ENCODE data around the gene ROMO1. TPM values are rescaled to one million over a fixed set of nuclear protein-coding genes. Genes with fewer than 3 reads are reported as not detected.
A peak's percentile ranks its signal among the peaks of the same experiment; 100 is the strongest.

ROMO1 gene
- 198 TPM for polyA plus RNA-seq (2013, experiment 1 of 2)
- 183 TPM for polyA plus RNA-seq (2013, experiment 2 of 2)

- peaks cover 41% of the 10 kb centered on the region for H3K36me3 ChIP-seq (ENCODE audit: insufficient read depth, low read length)
- H3K4me1 ChIP-seq (ENCODE audit: insufficient read depth, low read length): peaks cover 8% of the 10 kb centered on the region; the same call in 1 of the 2 replicates
- peak within 1 kb of the TSS; percentile 92 for H3K27ac ChIP-seq (ENCODE audit: low read depth, low read length)
- H3K9me3 ChIP-seq (ENCODE audit: insufficient read depth, low read depth, low read length): no peaks in the 10 kb centered on the region
- WGBS: under 1% methylated on average over 81 of the region's 81 CpGs
- H3K27me3 ChIP-seq (ENCODE audit: insufficient read depth, low read length): no peaks in the 10 kb centered on the region
- H3K4me3 ChIP-seq (ENCODE audit: low read length): peak within 1 kb of the TSS; percentile 93
- H3K9ac ChIP-seq (ENCODE audit: low read depth, low read length): peak within 1 kb of the TSS; percentile 95
Observed at GRCh38 chr20:35699127-35699956, at the start of gene ROMO1, which contains the start of gene NFS1. Gene ROMO1, plus strand, starts transcription at chr20:35699405. Its CDS starts 228 bp downstream, at chr20:35699633. Gene NFS1, minus strand, starts transcription at chr20:35699352. Its CDS starts 64 bp downstream, at chr20:35699288.

GRCh38 chr20:35650632-35651031 is 48.6 kb upstream of the ROMO1 start:
- 100% methylated on average over 1 of the region's 3 CpGs for WGBS
- peaks cover 57% of the 10 kb centered on the region for H3K36me3 ChIP-seq (ENCODE audit: insufficient read depth, low read length)
- H3K27ac ChIP-seq (ENCODE audit: low read depth, low read length): no peak overlapping the region
- no peaks in the 10 kb centered on the region for H3K9me3 ChIP-seq (ENCODE audit: insufficient read depth, low read depth, low read length)
- H3K27me3 ChIP-seq (ENCODE audit: insufficient read depth, low read length): no peaks in the 10 kb centered on the region
- no peaks in the 10 kb centered on the region for H3K4me1 ChIP-seq (ENCODE audit: insufficient read depth, low read length)
- H3K4me3 ChIP-seq (ENCODE audit: low read length): no peak overlapping the region
- H3K9ac ChIP-seq (ENCODE audit: low read depth, low read length): no peak overlapping the region

- Histone ChIP-seq H3K27me3 (ENCODE audit: insufficient read depth, low read length) (no peaks in the 10 kb centered on the region), H3K4me1 (ENCODE audit: insufficient read depth, low read length) (no peaks in the 10 kb centered on the region), H3K36me3 (ENCODE audit: insufficient read depth, low read length) (peaks cover 70% of the 10 kb centered on the region), H3K4me3 (ENCODE audit: low read length) (no peak overlapping the region), H3K9ac (ENCODE audit: low read depth, low read length) (no peak overlapping the region), H3K27ac (ENCODE audit: low read depth, low read length) (no peak overlapping the region), H3K9me3 (ENCODE audit: insufficient read depth, low read depth, low read length) (no peaks in the 10 kb centered on the region)
Observed at GRCh38 chr20:35651958-35652357, 47.2 kb upstream of the ROMO1 start.

- Histone ChIP-seq H3K9ac (ENCODE audit: low read depth, low read length) (no peak overlapping the region), H3K4me1 (ENCODE audit: insufficient read depth, low read length) (no peaks in the 10 kb centered on the region), H3K27ac (ENCODE audit: low read depth, low read length) (no peak overlapping the region), H3K9me3 (ENCODE audit: insufficient read depth, low read depth, low read length) (no peaks in the 10 kb centered on the region), H3K36me3 (ENCODE audit: insufficient read depth, low read length) (peaks cover 74% of the 10 kb centered on the region), H3K27me3 (ENCODE audit: insufficient read depth, low read length) (no peaks in the 10 kb centered on the region), H3K4me3 (ENCODE audit: low read length) (no peak overlapping the region)
- WGBS: 96% methylated on average over 13 of the region's 13 CpGs
Observed at GRCh38 chr20:35652641-35653429, 46.4 kb upstream of the ROMO1 start.

GRCh38 chr20:35653430-35653734 is 45.8 kb upstream of the ROMO1 start:
- H3K36me3 ChIP-seq (ENCODE audit: insufficient read depth, low read length): peaks cover 74% of the 10 kb centered on the region
- H3K27ac ChIP-seq (ENCODE audit: low read depth, low read length): no peak overlapping the region
- no peak overlapping the region for H3K4me3 ChIP-seq (ENCODE audit: low read length)
- no peaks in the 10 kb centered on the region for H3K9me3 ChIP-seq (ENCODE audit: insufficient read depth, low read depth, low read length)
- H3K9ac ChIP-seq (ENCODE audit: low read depth, low read length): no peak overlapping the region
- H3K27me3 ChIP-seq (ENCODE audit: insufficient read depth, low read length): no peaks in the 10 kb centered on the region
- WGBS: 97% methylated on average over 3 of the region's 3 CpGs
- no peaks in the 10 kb centered on the region for H3K4me1 ChIP-seq (ENCODE audit: insufficient read depth, low read length)

- Histone ChIP-seq H3K9me3 (ENCODE audit: insufficient read depth, low read depth, low read length) (no peaks in the 10 kb centered on the region), H3K4me3 (ENCODE audit: low read length) (no peak overlapping the region), H3K4me1 (ENCODE audit: insufficient read depth, low read length) (no peaks in the 10 kb centered on the region), H3K36me3 (ENCODE audit: insufficient read depth, low read length) (peaks cover 74% of the 10 kb centered on the region), H3K27me3 (ENCODE audit: insufficient read depth, low read length) (no peaks in the 10 kb centered on the region), H3K27ac (ENCODE audit: low read depth, low read length) (no peak overlapping the region), H3K9ac (ENCODE audit: low read depth, low read length) (no peak overlapping the region)
- 94% methylated on average over 4 of the region's 4 CpGs for WGBS
Observed at GRCh38 chr20:35653893-35654292, 45.3 kb upstream of the ROMO1 start.

- no peak overlapping the region for H3K9ac ChIP-seq (ENCODE audit: low read depth, low read length)
- H3K27me3 ChIP-seq (ENCODE audit: insufficient read depth, low read length): no peaks in the 10 kb centered on the region
- WGBS: 95% methylated on average over 9 of the region's 9 CpGs
- peaks cover 74% of the 10 kb centered on the region for H3K36me3 ChIP-seq (ENCODE audit: insufficient read depth, low read length)
- H3K4me1 ChIP-seq (ENCODE audit: insufficient read depth, low read length): no peaks in the 10 kb centered on the region
- no peak overlapping the region for H3K27ac ChIP-seq (ENCODE audit: low read depth, low read length)
- H3K9me3 ChIP-seq (ENCODE audit: insufficient read depth, low read depth, low read length): no peaks in the 10 kb centered on the region
- H3K4me3 ChIP-seq (ENCODE audit: low read length): no peak overlapping the region
Observed at GRCh38 chr20:35654415-35654814, 44.8 kb upstream of the ROMO1 start.

- Histone ChIP-seq H3K4me3 (ENCODE audit: low read length) (no peak overlapping the region), H3K27me3 (ENCODE audit: insufficient read depth, low read length) (no peaks in the 10 kb centered on the region), H3K27ac (ENCODE audit: low read depth, low read length) (no peak overlapping the region), H3K36me3 (ENCODE audit: insufficient read depth, low read length) (peaks cover 50% of the 10 kb centered on the region), H3K4me1 (ENCODE audit: insufficient read depth, low read length) (peaks cover 18% of the 10 kb centered on the region), H3K9ac (ENCODE audit: low read depth, low read length) (no peak overlapping the region), H3K9me3 (ENCODE audit: insufficient read depth, low read depth, low read length) (no peaks in the 10 kb centered on the region)
- 100% methylated on average over 1 of the region's 1 CpG for WGBS
Observed at GRCh38 chr20:35657271-35657670, 41.9 kb upstream of the ROMO1 start.

- Histone ChIP-seq H3K9me3 (ENCODE audit: insufficient read depth, low read depth, low read length) (no peaks in the 10 kb centered on the region), H3K27me3 (ENCODE audit: insufficient read depth, low read length) (no peaks in the 10 kb centered on the region), H3K27ac (ENCODE audit: low read depth, low read length) (no peak overlapping the region), H3K4me1 (ENCODE audit: insufficient read depth, low read length) (peaks cover 30% of the 10 kb centered on the region), H3K4me3 (ENCODE audit: low read length) (peak overlapping the region; percentile 83; the same call in 1 of the 2 replicates), H3K36me3 (ENCODE audit: insufficient read depth, low read length) (peaks cover 20% of the 10 kb centered on the region), H3K9ac (ENCODE audit: low read depth, low read length) (no peak overlapping the region)
- WGBS: 89% methylated on average over 10 of the region's 10 CpGs
Observed at GRCh38 chr20:35660122-35660937, 38.9 kb upstream of the ROMO1 start.

- H3K36me3 ChIP-seq (ENCODE audit: insufficient read depth, low read length): peaks cover 13% of the 10 kb centered on the region; the same call in 1 of the 2 replicates
- 81% methylated on average over 2 of the region's 2 CpGs for WGBS
- H3K9me3 ChIP-seq (ENCODE audit: insufficient read depth, low read depth, low read length): no peaks in the 10 kb centered on the region
- H3K27ac ChIP-seq (ENCODE audit: low read depth, low read length): no peak overlapping the region
- peak overlapping the region; percentile 83; the same call in 1 of the 2 replicates for H3K4me3 ChIP-seq (ENCODE audit: low read length)
- peaks cover 30% of the 10 kb centered on the region for H3K4me1 ChIP-seq (ENCODE audit: insufficient read depth, low read length)
- no peak overlapping the region for H3K9ac ChIP-seq (ENCODE audit: low read depth, low read length)
- no peaks in the 10 kb centered on the region for H3K27me3 ChIP-seq (ENCODE audit: insufficient read depth, low read length)
Observed at GRCh38 chr20:35661053-35661452, 38.2 kb upstream of the ROMO1 start.
